GM18951 (cell line): ENCODE data around the gene MEX3D.
A peak's percentile ranks its signal among the peaks of the same experiment; 100 is the strongest.

Experiments
- POLR2A ChIP-seq: IDR thresholded peaks from 4 replicates; pipeline ENCODE4 v1.6.1; 2011; ENCODE audit warnings: mild to moderate bottlenecking; ENCODE audit not compliant: insufficient read length, insufficient read depth; ENCODE audit errors: extremely low read depth
- in situ Hi-C: fragments of 300-500 bp; cut with MboI; formaldehyde crosslinking; loops from one replicate; pipeline ENCODE4 v1.12.0; 2022; ENCODE audit warnings: low sequenced_read_pairs, mixed read lengths, inconsistent platforms; ENCODE audit not compliant: unreplicated experiment

MEX3D gene

DNA sequence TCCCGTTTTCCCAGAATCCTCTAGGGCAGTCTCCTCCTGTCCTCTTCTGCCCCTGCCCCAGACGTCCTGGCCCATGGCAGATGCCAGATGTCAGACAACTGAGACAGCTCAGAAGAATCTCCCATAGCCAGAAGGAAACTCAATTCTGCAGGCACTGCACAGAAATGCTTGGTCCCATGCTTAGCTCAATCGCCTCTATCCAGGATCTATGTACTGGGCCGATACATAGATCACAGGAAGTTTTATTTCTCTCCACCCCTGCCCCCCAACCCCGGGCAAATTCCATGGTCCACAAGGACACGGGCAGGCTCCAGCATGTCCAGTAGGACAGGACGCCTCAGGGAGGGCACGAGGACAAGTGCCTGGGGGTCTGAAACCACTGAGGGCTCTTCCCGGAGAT is 19.7 kb upstream of the MEX3D start:
- in situ Hi-C loops = no loop called here
- TF ChIP-seq POLR2A = no peak

DNA sequence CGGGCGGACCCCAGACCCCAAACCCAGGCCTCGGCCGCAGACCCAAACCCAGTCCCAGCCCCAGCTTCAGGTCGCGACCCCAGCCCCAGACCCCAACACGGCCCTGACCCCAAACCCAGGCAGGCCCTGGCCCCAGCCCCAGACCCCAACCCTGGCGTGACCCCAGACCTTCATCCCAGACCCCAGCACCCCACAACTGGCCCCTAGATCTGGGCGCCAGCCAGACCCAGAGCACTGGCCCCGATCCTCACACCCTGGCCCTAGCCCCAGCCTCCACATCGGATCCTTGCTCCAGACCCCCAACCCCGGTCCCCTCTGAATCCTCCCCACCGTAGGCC is 17.1 kb upstream of the MEX3D start:
- in situ Hi-C loops = no loop called here

DNA sequence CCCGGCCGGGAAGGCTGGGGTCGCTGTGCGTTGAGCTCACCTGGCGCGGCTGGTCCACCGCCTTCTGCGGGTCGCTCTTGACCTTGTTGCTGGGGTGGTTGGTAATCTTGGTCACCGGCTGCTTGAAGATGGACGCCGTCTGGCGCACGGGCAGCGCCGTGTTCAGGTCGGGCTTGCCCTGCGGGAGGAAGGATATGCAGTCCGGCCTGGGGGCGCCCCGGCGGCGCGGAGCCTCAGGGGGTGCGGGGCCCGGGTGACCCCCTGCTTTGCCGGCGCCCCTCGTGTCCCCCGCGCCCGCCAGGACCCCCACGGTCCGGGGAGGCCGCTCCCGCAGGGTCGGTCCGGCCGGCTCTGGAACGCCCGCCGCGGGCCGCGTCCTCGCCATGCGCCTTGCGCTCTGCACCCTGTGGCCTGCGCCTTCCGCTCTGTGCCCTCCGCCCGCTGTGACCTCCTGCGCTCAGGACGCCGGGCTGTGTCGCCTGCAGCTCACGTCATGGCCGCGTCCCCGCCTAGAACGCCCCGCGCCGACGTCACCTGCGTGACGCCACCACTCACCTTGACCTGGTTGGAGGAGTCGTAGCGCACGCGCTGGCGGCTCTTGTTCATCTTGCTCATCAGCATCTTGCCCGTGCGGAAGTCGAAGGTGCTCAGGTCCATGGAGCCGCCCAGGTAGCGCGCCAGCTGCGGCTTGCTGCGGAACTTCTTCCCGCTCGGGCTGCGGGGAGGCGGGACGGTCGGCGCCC is 16.5 kb upstream of the MEX3D start:
- no peak for TF ChIP-seq POLR2A
- in situ Hi-C loops = no loop called here

More for the DNA sequence above, 17.1 kb upstream of the MEX3D start:
- TF ChIP-seq POLR2A = no peak

DNA sequence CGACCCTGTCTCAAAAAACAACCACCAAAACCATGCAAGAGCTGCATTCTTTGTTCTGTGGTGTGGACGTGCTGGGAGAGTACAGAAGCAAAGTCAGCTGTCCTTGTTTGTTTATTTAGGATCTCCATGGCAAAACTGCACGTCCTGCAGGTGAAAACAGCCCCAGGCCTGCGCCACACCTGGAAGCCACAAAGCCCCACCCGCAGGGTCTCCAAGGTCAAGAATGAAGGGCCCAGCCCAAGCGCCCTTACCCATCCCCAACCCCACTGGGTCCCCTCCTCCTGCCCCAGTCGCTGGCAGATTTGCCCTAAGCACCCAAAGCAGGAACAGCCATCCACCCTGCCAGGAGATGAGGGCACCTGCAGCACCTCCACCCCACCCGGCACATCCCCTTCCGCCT is 14.1 kb upstream of the MEX3D start:
- TF ChIP-seq POLR2A = no peak
- in situ Hi-C loops = no loop called here

DNA sequence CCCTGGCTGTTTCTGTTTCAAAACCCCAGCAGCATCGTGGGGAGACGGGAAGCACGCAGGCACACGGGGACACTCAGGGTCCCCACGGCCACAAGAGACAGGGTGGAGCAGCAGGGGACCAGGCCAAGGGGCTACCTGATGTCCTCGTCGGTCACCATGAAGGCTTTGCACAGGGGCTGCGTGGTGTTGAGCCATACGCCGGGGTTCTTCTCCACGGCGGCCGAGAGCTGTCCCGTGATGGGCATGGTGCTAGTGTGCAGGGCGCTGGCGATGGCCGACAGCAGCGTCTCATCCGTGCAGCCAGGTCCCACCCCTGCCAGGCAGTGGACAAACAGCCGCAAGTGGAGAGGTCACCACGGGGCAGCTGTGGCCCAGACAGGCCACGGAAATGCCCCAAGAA is 12.8 kb upstream of the MEX3D start:
- TF ChIP-seq POLR2A = no peak
- in situ Hi-C loops = no loop called here

GRCh38 chr19:1580382-1580781 is 12.3 kb upstream of the MEX3D start:
- in situ Hi-C loops = no loop called here
- no peak for TF ChIP-seq POLR2A

GRCh38 chr19:1579222-1579621 is 11.1 kb upstream of the MEX3D start:
- in situ Hi-C loops = no loop called here
- no peak for TF ChIP-seq POLR2A

DNA sequence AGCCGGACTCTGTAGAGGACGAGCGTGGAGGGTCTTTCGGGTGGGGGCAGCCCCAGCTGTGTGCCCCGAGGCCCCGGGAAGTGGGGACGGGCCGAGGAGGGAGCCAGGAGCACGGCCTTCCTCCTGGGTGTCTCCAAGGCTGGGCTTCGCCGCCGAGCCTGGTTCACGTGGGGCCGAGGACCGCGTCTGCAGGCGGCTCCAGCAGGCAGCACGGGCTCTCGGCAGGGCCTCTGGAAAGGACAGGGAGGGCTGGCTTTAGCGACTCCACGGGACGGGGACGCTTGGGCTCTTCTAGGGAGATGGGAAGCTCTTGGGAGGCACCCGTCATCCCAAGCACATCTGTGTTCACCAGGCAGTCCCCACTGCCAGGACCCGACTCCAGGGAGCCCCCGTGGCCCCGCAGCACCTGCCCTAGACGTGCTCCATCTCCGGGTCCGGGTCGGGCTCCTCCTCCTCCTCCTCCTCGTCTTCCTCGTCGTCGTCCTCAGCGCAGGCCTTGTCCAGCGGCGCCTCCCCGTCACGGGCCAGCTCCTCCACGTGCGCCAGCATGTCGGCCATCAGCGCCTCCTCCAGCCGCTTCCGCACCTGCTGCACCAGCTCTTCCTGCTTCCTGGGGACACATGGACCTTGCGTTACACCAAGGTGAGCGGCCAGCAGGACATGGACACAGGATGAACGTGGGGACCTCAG is 9.9 kb upstream of the MEX3D start:
- TF ChIP-seq POLR2A = no peak
- in situ Hi-C loops = no loop called here

- in situ Hi-C loops = no loop called here
- no peak for TF ChIP-seq POLR2A
Observed at GRCh38 chr19:1577090-1577928, 9.2 kb upstream of the MEX3D start.

DNA sequence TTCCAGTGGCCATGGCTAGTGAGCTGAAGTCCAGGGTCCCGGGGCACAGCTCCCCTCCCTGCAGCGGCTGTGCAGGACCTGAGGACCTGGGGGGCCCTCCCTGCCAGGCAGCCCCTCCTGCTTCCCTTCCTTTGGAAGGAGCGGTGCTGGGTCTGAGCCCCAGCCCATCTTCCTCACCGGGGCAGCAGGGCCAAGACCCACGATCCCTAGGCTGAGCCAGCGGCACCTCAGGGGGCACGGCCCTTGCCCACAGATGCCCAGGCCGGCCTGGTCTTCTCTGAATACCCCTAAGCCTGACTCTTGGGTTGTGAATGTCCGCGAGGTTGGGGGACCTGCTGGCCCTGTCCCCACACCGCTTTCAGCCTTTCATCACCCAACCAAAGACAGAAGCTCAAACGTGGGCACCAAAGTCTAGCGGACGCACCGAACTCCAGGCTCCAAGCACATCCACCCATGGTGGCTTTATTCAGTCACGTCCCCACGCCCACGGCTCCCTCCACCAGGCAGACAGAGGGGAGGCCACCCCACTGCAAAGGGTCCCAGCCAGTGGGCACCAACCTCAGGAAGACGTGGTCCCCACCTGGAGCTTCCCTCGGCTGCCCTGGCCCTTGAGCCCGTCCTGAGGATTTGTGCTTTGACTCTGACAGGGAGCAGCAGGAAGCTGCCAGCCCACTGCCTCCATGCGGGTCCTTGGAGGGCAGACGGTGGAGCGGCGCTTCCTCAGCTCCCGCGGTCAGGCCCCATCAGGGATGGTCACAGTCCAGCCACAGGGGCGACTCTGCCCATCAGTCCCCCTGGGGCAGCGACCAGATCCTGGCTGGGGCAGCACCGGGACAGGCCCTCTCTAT is 8.3 kb upstream of the MEX3D start:
- TF ChIP-seq POLR2A = no peak
- in situ Hi-C loops = no loop called here

DNA sequence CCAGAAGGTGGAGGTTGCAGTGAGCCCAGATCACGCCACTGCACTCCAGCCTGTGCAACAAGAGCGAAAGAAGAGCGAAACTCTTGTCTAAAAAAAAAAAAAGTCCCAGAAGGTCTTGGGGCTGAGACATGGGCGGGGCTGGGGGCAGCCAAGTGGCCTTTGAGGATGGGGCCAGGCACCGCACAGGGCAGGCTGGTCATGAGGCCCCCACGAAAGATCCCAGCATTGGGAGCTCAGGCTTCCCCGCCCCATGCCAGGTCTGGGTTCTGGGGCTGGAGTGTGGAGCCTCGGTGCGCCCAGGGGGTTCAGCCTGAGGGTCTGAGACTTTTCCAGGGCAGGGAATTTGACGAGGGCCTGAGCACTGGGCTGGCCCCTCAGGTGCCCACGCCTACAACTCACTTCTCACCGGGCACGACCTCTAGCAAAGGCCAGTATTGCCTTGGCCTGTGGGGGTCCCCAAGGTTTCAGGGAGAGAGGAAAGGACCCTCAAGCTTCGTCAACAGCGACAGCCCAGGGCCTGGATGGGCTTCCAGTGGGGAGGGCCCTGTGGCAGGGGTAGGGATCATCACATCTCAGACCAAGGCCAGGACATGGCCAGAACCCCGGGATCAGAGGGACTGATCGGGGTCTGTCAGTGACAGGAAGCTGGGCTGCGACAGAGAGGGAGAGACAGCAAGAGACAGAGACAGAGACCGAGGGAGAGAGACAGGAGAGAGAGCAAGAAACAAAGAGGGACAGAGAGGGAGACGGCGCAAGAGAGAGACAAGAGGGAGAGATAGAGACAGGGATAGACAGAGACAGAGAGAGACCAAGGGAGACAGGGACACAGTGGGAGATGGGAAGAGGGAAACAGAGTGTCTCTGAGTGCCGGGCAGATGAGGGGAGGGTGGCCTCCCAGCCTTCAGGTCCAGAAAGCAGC is 7.5 kb upstream of the MEX3D start:
- in situ Hi-C loops = no loop called here
- peak; percentile 22 for TF ChIP-seq POLR2A

DNA sequence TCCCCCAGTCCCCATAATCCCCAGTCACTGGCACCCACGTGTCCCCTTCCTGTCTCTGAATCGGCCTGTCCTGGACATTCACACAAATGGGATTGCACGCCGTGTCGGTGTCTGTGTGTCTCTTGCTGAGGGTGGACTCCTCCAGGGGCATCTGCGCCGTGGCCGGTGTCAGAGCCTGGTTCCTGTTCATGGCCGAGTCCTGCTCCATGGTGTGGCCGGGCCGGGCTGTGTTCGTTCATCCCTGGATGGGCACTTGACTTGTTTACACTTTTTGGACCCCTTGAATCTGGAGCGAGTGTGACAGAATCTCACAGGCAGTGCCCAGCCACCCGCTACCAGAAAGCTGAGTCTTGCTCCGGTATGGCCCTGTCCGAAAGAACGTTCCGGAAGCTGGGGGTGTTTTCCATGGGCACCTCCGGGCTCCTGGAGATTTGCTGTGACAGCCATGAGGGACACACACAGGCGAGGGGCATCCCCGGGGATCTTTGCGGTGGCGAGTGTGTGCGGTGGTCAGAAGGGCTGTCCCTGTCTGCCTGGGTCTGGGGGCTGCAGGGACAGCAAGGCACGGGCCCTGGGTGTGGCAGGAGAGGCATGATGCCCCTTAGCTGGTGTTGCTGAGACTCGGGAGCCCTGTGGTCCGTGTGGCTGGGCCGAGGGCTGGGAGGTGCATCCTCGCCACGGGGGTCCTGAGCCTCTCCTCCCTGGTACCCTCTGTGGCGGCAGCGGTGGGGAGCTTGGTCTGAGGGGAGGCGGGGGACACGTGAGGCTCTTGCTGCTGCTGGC is 6.4 kb upstream of the MEX3D start:
- in situ Hi-C loops = no loop called here
- no peak for TF ChIP-seq POLR2A

GRCh38 chr19:1572795-1573194 is 4.7 kb upstream of the MEX3D start:
- TF ChIP-seq POLR2A = no peak
- in situ Hi-C loops = no loop called here
